GM18951 (cell line): ENCODE data around the gene CCN5.

Source experiments
- POLR2A ChIP-seq: IDR thresholded peaks from 4 replicates; pipeline ENCODE4 v1.6.1; 2011; ENCODE audit warnings: mild to moderate bottlenecking; ENCODE audit not compliant: insufficient read length, insufficient read depth; ENCODE audit errors: extremely low read depth
- in situ Hi-C: fragments of 300-500 bp; cut with MboI; formaldehyde crosslinking; loops from one replicate; pipeline ENCODE4 v1.12.0; 2022; ENCODE audit warnings: low sequenced_read_pairs, mixed read lengths, inconsistent platforms; ENCODE audit not compliant: unreplicated experiment

CCN5 gene

DNA sequence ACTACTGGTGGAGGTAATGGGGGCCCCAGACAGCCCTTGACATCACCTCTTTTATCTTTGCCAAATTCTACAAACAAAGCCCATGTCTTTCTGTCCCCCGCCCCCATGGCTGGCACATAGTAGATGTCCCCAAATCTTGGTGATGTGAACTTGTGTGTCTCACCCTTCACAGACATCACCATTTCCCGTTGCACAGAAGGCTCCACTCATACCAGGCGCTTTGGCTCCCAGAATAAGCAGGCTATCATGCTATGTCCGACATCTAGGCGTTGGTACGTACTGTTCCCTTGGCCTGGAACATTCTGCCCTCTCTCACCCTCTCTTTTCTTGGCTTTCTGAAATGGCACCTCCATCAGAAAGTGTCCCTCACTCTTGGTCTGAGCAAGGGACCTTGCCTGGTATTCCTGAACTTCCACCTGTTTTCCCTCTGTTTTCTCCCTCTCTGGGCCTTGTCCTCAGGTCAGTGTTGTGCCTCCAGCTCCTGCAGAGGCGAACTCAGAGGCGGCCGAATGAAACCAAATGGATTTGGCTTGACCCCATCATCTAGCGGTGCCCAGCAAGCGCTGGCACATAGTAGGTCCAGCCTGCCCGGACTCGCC, 968 bp upstream of the CCN5 start:
- in situ Hi-C loops = no loop called here

GRCh38 chr20:44715499-44716308, 535 bp downstream of the CCN5 start:
- TF ChIP-seq POLR2A = no peak
- in situ Hi-C loops = no loop called here

More for the DNA sequence above, 968 bp upstream of the CCN5 start:
- no peak for TF ChIP-seq POLR2A

DNA sequence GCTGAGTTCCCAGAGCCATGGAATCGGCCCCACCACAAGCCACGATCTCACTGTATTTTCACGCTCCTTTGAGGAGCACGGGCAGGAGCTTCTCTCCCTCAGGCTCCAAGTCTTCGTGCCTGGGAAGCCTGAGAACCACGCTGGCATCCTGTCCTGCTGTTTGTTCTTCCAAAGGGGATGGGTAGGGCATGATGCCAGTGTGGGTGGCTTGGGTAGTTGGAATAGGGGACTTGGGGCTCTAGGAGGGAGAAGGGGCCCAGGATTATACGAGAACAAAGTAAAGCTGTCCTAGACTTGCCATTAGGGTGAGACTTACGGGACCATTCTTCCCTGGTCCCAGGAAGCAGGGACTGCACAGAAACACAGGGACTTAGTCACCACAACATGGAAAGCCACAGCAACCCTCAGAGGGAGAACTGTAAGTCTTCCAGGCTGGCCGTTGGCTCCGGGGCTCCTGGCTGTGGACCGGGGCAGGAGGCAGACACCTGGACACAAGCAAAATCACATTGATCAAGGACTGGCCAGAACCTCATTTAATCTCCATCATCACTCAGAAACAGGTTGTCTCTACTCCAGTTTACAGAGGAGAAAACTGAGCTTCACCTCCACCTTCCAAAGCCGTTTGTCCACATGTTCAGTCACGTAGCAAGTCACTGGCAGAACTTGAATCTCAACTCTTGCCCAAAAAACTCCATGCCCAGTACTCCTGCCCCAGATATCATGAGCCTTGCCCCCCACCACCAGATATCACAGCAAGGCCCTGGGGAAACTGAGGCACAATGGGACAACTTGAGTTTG, 1.3 kb downstream of the CCN5 start:
- in situ Hi-C loops = no loop called here
- no peak for TF ChIP-seq POLR2A

GRCh38 chr20:44717986-44718385, 2.8 kb downstream of the CCN5 start:
- no peak for TF ChIP-seq POLR2A
- in situ Hi-C loops = no loop called here

- in situ Hi-C loops = no loop called here
- no peak for TF ChIP-seq POLR2A
Measured at GRCh38 chr20:44719841-44720240, 4.7 kb downstream of the CCN5 start.

DNA sequence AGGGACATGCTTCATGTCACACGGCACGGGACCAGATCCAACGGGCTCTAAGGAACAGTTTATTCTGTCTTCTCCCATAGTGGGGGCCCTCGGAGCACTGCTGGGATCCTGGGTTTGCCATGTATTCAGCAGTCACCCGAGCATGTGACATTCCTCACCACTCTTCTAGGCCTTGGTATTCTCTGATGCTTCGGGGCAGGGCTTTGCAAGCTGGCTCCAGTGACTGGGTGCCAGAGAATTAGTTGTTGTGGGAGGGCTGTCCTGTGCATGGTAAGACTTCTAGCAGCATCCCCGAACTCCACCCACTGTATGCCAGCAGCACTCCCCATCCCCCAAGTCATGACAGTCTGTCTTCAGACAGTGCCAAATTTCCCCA, 5.4 kb downstream of the CCN5 start:
- in situ Hi-C loops = no loop called here
- no peak for TF ChIP-seq POLR2A

DNA sequence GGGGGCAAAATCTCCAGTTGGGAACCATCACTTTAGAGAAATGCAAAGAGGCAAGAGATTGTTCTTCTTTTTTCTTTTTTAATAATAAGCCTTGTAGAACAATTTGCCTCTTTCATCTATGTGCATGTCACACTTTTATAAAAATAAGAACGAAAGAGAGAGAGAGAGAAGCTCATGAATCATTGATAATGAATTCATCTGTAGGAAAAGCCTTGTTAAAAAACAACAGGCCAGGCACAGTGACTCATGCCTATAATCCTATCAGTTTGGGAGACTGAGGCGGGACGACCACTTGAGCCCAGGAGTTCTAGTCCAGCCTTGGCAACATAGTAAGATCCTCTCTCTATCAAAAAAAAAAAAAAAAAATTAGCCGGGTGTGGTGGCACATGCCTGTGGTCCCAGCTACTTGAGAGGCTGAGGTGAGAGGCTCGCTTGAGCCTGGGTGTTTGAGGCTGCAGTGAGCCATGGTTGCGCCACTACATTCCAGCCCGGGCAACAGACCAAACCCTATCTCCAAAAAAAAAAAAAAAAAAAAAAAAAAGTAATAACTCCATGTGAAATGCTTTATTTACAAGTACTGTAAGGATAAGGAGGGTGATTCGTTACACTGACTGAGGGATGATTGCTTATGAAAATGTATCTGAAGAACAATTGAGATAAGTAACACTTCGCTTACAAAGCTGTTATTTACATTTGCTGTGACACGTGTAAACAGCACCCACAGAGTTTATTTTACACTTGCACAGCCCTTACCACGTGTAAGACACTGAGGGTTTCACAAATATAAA, 6.0 kb downstream of the CCN5 start:
- in situ Hi-C loops = no loop called here

DNA sequence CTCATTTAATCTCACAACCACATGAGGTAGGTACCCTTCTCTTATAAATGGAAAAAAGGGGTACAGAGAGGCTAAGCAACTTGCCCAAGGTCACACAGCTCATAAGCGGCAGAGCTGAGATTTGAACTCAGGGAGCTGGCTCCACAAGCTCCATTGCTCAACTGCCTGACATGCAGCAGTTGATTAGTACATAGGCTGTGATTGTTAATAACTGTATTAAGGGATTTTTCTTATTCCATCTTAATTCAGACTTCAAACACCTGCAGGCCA, 6.6 kb downstream of the CCN5 start:
- TF ChIP-seq POLR2A = no peak
- in situ Hi-C loops = no loop called here

More for the DNA sequence above, 6.0 kb downstream of the CCN5 start:
- no peak for TF ChIP-seq POLR2A

DNA sequence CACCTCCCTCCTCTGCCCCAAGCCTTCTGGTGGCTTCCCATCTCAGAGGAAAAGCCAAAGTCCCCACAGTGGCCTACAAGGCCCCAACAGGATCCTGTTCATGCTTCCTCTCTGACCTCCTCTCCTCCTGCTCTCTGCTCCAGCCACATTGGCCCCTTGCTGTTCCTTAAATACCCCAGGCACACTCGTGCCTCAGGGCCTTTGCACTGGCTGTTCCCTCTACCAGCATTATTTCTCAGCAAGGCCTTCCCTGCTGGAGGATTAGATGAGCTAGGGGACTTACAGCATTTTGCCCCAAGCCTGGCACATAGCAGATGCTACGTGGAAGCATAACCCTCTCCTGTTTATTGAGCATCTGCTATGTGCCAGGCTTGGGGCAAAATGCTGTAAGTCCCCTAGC, 7.8 kb downstream of the CCN5 start:
- TF ChIP-seq POLR2A = no peak
- in situ Hi-C loops = no loop called here

- no peak for TF ChIP-seq POLR2A
Measured at GRCh38 chr20:44723391-44723790, 8.2 kb downstream of the CCN5 start.

DNA sequence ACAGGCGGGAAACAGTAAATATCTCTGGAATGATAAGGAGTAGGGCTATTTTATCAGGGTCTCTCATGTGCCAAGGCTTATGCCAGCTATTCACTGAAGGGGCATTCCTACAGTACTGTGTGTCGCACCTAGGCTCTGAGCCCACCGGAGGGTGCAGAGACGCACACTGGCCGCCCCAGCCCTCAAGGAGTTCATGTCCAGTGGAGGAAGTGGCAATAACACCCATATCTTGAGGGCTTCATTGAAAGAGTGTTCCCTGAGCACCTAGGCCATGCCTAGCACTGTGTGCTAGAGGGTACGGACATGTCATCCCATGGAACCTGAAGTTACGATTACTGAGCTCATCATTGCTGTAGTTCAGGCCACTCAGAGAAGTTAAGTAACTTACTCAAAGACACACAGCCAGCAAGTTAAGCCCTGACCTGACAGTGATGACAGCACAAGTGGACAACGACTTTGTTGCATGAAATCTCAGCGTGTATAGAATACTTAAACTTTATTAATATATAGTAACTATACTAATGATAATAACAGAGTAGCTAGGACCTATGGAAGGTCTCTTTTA, 8.7 kb downstream of the CCN5 start:
- TF ChIP-seq POLR2A = no peak
- in situ Hi-C loops = no loop called here

More at GRCh38 chr20:44723391-44723790, 8.2 kb downstream of the CCN5 start:
- in situ Hi-C loops = no loop called here

GRCh38 chr20:44724423-44725091, 9.4 kb downstream of the CCN5 start:
- in situ Hi-C loops = no loop called here
- no peak for TF ChIP-seq POLR2A

DNA sequence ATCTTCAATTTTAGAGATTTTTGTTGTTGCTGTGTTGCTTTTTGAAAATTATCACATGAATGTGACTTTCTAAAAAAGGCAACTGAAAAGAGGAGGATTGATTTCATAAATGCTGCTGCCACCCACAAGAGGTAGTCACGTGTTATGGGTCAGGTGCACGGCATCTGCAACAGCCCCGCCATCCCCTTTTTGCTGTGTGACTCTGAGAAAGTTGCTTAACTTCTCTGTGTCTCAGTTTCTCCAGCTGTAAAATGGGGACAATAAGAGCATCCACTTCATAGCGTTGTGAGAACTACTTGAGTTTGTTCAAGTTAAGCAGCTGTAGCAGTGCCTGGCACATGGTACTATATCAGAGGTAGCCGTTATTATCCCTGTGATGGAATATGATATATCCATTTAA, 10.7 kb downstream of the CCN5 start:
- in situ Hi-C loops = no loop called here

GRCh38 chr20:44727039-44727438, 11.9 kb downstream of the CCN5 start:
- in situ Hi-C loops = no loop called here

More for the DNA sequence above, 10.7 kb downstream of the CCN5 start:
- no peak for TF ChIP-seq POLR2A

More at GRCh38 chr20:44727039-44727438, 11.9 kb downstream of the CCN5 start:
- TF ChIP-seq POLR2A = no peak
